Gastroesophageal sphincter (tissue), 4 donors: ENCODE data around the gene GNLY. TPM values are rescaled to one million over a fixed set of nuclear protein-coding genes. Genes with fewer than 3 reads are reported as not detected.

Experiments
- ATAC-seq: fragments of 150-250 bp; one replicate; pipeline ENCODE4 v1.9.1; 2016; ENCODE audit warnings: mild to moderate bottlenecking, moderate library complexity
- H3K27ac ChIP-seq, 4 donors: fragments of 200-600 bp; sonication (generic) in 3 of 4; 1 replicate in 3 of 4; 2 replicates in 1 of 4; pipeline ENCODE4 v1.5.1; 2016 to 2019
- H3K27me3 ChIP-seq: fragments of 200-600 bp; sonication (generic); one replicate; pipeline ENCODE4 v1.5.1; 2019
- H3K36me3 ChIP-seq, 2 donors: fragments of 200-600 bp; sonication (generic); one replicate each; pipeline ENCODE4 v1.5.1; 2019; ENCODE audit warnings: control low read depth in 1 of 2
- H3K4me1 ChIP-seq, 3 donors: fragments of 200-600 bp; sonication (generic); 1 replicate in 2 of 3; 2 replicates in 1 of 3; pipeline ENCODE4 v1.5.1; 2016 to 2019; ENCODE audit warnings: control low read depth in 2 of 3
- H3K4me3 ChIP-seq, 2 donors: fragments of 200-600 bp; sonication (generic); one replicate each; pipeline ENCODE4 v1.5.1; 2019; ENCODE audit warnings: mild to moderate bottlenecking in 1 of 2, moderate library complexity in 1 of 2
- H3K9me3 ChIP-seq, 3 donors: fragments of 200-600 bp; sonication (generic); one replicate each; pipeline ENCODE4 v1.5.1; 2017 to 2019; ENCODE audit warnings: control low read depth in 2 of 3
- EP300 ChIP-seq: sonication (generic); formaldehyde crosslinking; IDR thresholded peaks from one replicate; pipeline ENCODE4 v1.6.1; 2017; ENCODE audit warnings: antibody characterized with exemption, mild to moderate bottlenecking
- POLR2A ChIP-seq, 2 donors: fragments of 450-650 bp; IDR thresholded peaks; one replicate each; pipeline ENCODE4 v1.6.1; 2017; ENCODE audit warnings: antibody characterized with exemption in 2 of 2, mild to moderate bottlenecking in 2 of 2, moderate library complexity in 1 of 2
- POLR2AphosphoS5 ChIP-seq: sonication (generic); formaldehyde crosslinking; IDR thresholded peaks from one replicate; pipeline ENCODE4 v1.6.1; 2017; ENCODE audit warnings: antibody characterized with exemption
- WGBS, 2 donors: methylation state at CpG; one replicate each; pipeline ENCODE4 v1.1.5; 2018; ENCODE audit warnings: low coverage in 1 of 2; 5-methylcytosine and 5-hydroxymethylcytosine counted together
- total RNA-seq, 4 donors: library from RNA; depleted of rRNA; stranded (reverse); fragments of >200 nt; gene quantifications; one replicate each; pipeline ENCODE4 v1.1.0, GENCODE V29; 2016
- TF ChIP-seq, protein P1 (sequence below), 4 experiments: fragments of 200-600 bp in 2 of 4; fragments of 450-650 bp in 2 of 4; sonication (generic) in 1 of 4; IDR thresholded peaks; one replicate each; pipeline ENCODE4 v1.5.1; 2017 to 2019; ENCODE audit warnings: antibody characterized with exemption in 4 of 4, mild to moderate bottlenecking in 2 of 4, moderate library complexity in 2 of 4

The GNLY gene
- total RNA-seq, result 1 to 10 TPM in 1 of 4 donors, under 1 TPM in 1, not detected in 2; 0.54 to 3.1 TPM

DNA sequence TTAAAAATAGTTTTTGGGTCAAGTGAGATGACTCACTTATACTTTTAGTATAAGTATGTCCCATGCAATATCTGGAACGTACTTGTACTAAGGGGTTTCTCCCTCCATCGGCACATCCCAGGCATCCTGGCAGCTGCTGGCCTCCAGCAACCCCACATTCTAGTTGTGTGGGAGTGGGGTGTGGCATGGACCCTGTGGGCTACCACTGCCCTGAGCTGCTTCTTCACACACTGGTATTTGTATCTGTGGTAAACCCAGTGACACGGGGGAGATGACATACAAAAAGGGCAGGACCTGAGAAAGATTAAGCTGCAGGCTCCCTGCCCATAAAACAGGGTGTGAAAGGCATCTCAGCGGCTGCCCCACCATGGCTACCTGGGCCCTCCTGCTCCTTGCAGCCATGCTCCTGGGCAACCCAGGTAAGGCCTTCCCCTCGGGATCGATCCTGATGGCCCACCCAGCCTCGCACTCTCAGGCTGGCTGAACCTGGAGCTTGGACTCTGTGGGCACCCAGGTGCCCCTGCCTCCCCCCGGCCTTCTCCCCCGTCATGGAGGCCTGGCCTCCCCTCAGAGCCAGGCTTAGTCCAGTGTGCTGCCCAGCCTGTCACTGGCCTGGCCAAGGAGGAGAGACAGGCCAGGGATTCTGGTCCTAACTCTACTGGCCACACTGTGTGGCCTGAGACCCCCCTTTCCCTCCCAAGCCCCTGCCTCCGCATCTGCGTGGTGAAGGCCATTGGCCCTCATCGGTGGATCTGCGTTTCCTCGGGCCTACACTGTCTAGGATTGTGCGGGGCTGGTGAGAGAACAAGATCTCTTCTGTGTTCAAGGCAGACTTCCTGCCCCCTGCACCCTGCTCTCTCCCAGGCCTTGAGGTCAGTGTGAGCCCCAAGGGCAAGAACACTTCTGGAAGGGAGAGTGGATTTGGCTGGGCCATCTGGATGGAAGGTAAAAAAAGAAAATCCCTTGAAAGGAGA, at the start of gene GNLY:
TSS of gene GNLY (plus strand) at position 307 of the 974 bp plus-strand sequence. CDS start at position 368, 61 bp downstream.
- Histone ChIP-seq H3K4me1 (no peaks in the 10 kb centered on the region), H3K9me3 (no peaks in the 10 kb centered on the region), H3K27me3 (peaks cover 9% of the 10 kb centered on the region), H3K27ac (no peak within 1 kb of the TSS), H3K4me3 (no peak within 1 kb of the TSS), H3K36me3 (no peaks in the 10 kb centered on the region)
- ATAC-seq, result no peak
- no peak for TF ChIP-seq POLR2A (IDR thresholded peaks at IDR 0.05)
- TF ChIP-seq, protein P1, sequence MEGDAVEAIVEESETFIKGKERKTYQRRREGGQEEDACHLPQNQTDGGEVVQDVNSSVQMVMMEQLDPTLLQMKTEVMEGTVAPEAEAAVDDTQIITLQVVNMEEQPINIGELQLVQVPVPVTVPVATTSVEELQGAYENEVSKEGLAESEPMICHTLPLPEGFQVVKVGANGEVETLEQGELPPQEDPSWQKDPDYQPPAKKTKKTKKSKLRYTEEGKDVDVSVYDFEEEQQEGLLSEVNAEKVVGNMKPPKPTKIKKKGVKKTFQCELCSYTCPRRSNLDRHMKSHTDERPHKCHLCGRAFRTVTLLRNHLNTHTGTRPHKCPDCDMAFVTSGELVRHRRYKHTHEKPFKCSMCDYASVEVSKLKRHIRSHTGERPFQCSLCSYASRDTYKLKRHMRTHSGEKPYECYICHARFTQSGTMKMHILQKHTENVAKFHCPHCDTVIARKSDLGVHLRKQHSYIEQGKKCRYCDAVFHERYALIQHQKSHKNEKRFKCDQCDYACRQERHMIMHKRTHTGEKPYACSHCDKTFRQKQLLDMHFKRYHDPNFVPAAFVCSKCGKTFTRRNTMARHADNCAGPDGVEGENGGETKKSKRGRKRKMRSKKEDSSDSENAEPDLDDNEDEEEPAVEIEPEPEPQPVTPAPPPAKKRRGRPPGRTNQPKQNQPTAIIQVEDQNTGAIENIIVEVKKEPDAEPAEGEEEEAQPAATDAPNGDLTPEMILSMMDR (IDR thresholded peaks at IDR 0.05), result no peak
- no peak for TF ChIP-seq EP300
- 86 to 100% methylated on average over 3 to 5 of the region's 15 CpGs for WGBS, 2 donors

- TF ChIP-seq POLR2AphosphoS5 (no peak), POLR2A (IDR thresholded peaks at IDR 0.05) (no peak), EP300 (no peak)
- TF ChIP-seq, protein P1 (IDR thresholded peaks at IDR 0.05), result no peak
- Histone ChIP-seq H3K9me3 (no peaks in the 10 kb centered on the region), H3K4me3 (no peak overlapping the region), H3K4me1 (no peaks in the 10 kb centered on the region), H3K27me3 (no peaks in the 10 kb centered on the region), H3K36me3 (peaks cover 14 to 100% of the 10 kb centered on the region in 2 donors), H3K27ac (no peak overlapping the region)
- 92 to 94% methylated on average over 6 to 7 of the region's 8 CpGs for WGBS, 2 donors
- no peak for ATAC-seq
Observed at GRCh38 chr2:85644909-85645308, 49.2 kb upstream of the GNLY start.

GRCh38 chr2:85646166-85646565, 48.0 kb upstream of the GNLY start:
- WGBS, 2 donors, result 78 to 88% methylated on average over 2 of the region's 2 CpGs
- Histone ChIP-seq H3K27me3 (no peaks in the 10 kb centered on the region), H3K27ac (no peak overlapping the region), H3K9me3 (no peaks in the 10 kb centered on the region), H3K36me3 (peaks cover 12 to 100% of the 10 kb centered on the region in 2 donors), H3K4me3 (no peak overlapping the region), H3K4me1 (no peaks in the 10 kb centered on the region)
- TF ChIP-seq POLR2AphosphoS5 (no peak), POLR2A (IDR thresholded peaks at IDR 0.05) (no peak), EP300 (no peak)
- TF ChIP-seq, protein P1 (IDR thresholded peaks at IDR 0.05), result no peak
- ATAC-seq, result no peak

DNA sequence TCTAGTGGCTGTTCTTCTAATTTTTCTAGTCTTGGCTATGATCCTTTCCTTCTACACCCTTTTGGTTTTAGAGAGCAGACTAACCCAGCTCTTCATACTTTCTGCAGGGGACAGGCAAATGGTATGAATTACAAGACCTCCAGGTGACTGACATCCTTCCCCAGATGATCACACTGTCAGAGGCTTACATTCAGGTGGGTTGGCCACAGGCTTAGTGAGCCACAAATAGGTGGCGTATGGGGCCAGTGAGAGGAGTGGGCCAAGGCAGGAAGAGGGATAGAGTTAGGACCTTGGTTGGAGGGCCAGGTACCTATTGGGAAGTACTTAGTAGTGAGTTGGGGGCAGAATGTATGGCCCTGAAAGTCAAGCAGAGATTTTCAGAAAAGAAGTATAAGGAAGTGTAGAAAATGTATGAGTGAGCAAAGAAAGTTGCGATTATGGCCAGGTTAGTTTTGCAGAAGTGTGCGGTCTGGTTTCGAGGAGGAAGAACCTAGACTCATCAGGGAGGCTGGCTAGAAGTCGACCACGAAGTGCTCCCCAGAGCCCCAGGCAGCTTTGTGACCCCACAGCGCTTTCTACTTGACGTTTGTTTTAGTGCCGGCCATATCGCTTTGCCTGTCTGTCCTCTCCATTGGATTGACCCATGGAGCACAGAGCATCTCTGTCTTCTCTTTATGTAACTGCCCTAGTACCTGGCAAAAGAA, 46.2 kb upstream of the GNLY start:
- H3K27ac ChIP-seq, result peak overlapping the region in 1 of 4 donors; percentile 4
- no peaks in the 10 kb centered on the region for H3K27me3 ChIP-seq
- H3K4me1 ChIP-seq, result no peaks in the 10 kb centered on the region
- no peaks in the 10 kb centered on the region for H3K9me3 ChIP-seq
- no peak overlapping the region for H3K4me3 ChIP-seq
- peaks cover 7 to 98% of the 10 kb centered on the region in 2 donors for H3K36me3 ChIP-seq
- 67 to 91% methylated on average over 1 to 9 of the region's 10 CpGs for WGBS, 2 donors
- ATAC-seq, result no peak
- TF ChIP-seq EP300 (no peak), POLR2A (IDR thresholded peaks at IDR 0.05) (no peak), POLR2AphosphoS5 (no peak)
- TF ChIP-seq, protein P1 (IDR thresholded peaks at IDR 0.05), result no peak
